ENCODE data around the gene GRK2. TPM values are rescaled to one million over a fixed set of nuclear protein-coding genes. Genes with fewer than 3 reads are reported as not detected.

Gene GRK2
- total RNA-seq, 1 experiment from 2014 or later: 69.8 TPM

DNA sequence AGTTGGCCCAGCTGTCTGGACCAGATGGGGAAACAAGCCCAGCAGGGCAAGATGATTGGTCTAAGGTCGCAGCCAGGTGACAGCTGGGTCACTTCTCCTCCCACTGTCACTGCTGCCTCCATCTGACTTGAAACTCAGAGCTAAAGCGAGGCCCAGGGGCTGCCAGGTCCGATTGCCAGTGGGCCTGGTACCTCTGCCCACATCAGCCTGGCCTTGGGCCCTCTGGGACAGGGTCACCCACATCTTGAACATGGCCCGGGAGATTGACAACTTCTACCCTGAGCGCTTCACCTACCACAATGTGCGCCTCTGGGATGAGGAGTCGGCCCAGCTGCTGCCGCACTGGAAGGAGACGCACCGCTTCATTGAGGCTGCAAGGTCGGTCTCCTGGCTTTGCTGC, 42.9 kb downstream of the GRK2 start:
- peaks cover 31% of the 10 kb centered on the region for H3K4me1 Mint-ChIP-seq (ENCODE audit: low read depth, unreplicated experiment)
- no peak overlapping the region for H3K4me3 Mint-ChIP-seq (ENCODE audit: low read depth, unreplicated experiment)
- H3K36me3 Mint-ChIP-seq (ENCODE audit: insufficient read depth, unreplicated experiment): peaks cover 64% of the 10 kb centered on the region
- CTCF ChIA-PET: no interaction called here
- TF ChIP-seq CTCF (IDR thresholded peaks at IDR 0.05; ENCODE audit: unreplicated experiment): no peak
- no peak overlapping the region for H3K27ac Mint-ChIP-seq (ENCODE audit: unreplicated experiment)
- no peak for DNase-seq
- H3K27me3 Mint-ChIP-seq (ENCODE audit: unreplicated experiment): no peaks in the 10 kb centered on the region
- BruUV-seq (replicated peaks): no TSS peak
- H3K9me3 Mint-ChIP-seq (ENCODE audit: low read depth, unreplicated experiment): no peaks in the 10 kb centered on the region
- intact Hi-C loops (cut with micrococcal nuclease; ENCODE audit: unreplicated experiment): no loop called here

- Mint-ChIP-seq H3K4me1 (ENCODE audit: low read depth, unreplicated experiment) (peaks cover 31% of the 10 kb centered on the region), H3K27me3 (ENCODE audit: unreplicated experiment) (no peaks in the 10 kb centered on the region), H3K27ac (ENCODE audit: unreplicated experiment) (no peak overlapping the region), H3K4me3 (ENCODE audit: low read depth, unreplicated experiment) (no peak overlapping the region), H3K36me3 (ENCODE audit: insufficient read depth, unreplicated experiment) (peaks cover 62% of the 10 kb centered on the region), H3K9me3 (ENCODE audit: low read depth, unreplicated experiment) (no peaks in the 10 kb centered on the region)
- intact Hi-C loops (cut with micrococcal nuclease; ENCODE audit: unreplicated experiment): no loop called here
- DNase-seq: no peak
- CTCF ChIA-PET: interaction anchor here (0.6 kb wide), 1 partner anchor 36 kb away, joined by 3 read pairs; no protein-coding TSS in a partner anchor
- BruUV-seq (replicated peaks): no TSS peak
- no peak for TF ChIP-seq CTCF (IDR thresholded peaks at IDR 0.05; ENCODE audit: unreplicated experiment)
Observed at GRCh38 chr11:67309661-67310061, 43.4 kb downstream of the GRK2 start.

- Mint-ChIP-seq H3K36me3 (ENCODE audit: insufficient read depth, unreplicated experiment) (peaks cover 57% of the 10 kb centered on the region), H3K27me3 (ENCODE audit: unreplicated experiment) (no peaks in the 10 kb centered on the region), H3K9me3 (ENCODE audit: low read depth, unreplicated experiment) (no peaks in the 10 kb centered on the region), H3K4me1 (ENCODE audit: low read depth, unreplicated experiment) (peaks cover 26% of the 10 kb centered on the region), H3K27ac (ENCODE audit: unreplicated experiment) (no peak overlapping the region), H3K4me3 (ENCODE audit: low read depth, unreplicated experiment) (no peak overlapping the region)
- CTCF ChIA-PET: interaction anchor here (0.6 to 0.9 kb wide), 2 partner anchors 36 to 158 kb away, joined by 3 read pairs; no protein-coding TSS in a partner anchor
- BruUV-seq (replicated peaks): no TSS peak
- no peak for DNase-seq
- no peak for TF ChIP-seq CTCF (IDR thresholded peaks at IDR 0.05; ENCODE audit: unreplicated experiment)
- intact Hi-C loops (cut with micrococcal nuclease; ENCODE audit: unreplicated experiment): no loop called here
Observed at GRCh38 chr11:67310246-67311050, 44.2 kb downstream of the GRK2 start.

GRCh38 chr11:67311051-67311555, 44.8 kb downstream of the GRK2 start:
- Mint-ChIP-seq H3K9me3 (ENCODE audit: low read depth, unreplicated experiment) (no peaks in the 10 kb centered on the region), H3K4me3 (ENCODE audit: low read depth, unreplicated experiment) (no peak overlapping the region), H3K27me3 (ENCODE audit: unreplicated experiment) (no peaks in the 10 kb centered on the region), H3K27ac (ENCODE audit: unreplicated experiment) (no peak overlapping the region), H3K36me3 (ENCODE audit: insufficient read depth, unreplicated experiment) (peaks cover 50% of the 10 kb centered on the region), H3K4me1 (ENCODE audit: low read depth, unreplicated experiment) (peaks cover 26% of the 10 kb centered on the region)
- intact Hi-C loops (cut with micrococcal nuclease; ENCODE audit: unreplicated experiment): no loop called here
- CTCF ChIA-PET: interaction anchor here (0.9 kb wide), 1 partner anchor 157 kb away, joined by 3 read pairs; no protein-coding TSS in a partner anchor
- TF ChIP-seq CTCF (IDR thresholded peaks at IDR 0.05; ENCODE audit: unreplicated experiment): no peak
- no TSS peak for BruUV-seq (replicated peaks)
- DNase-seq: no peak

Data from Calu3 (cell line).